Measurements from ENCODE around the gene IRF2BPL.
A peak's percentile ranks its signal among the peaks of the same experiment; 100 is the strongest.

IRF2BPL gene

DNA sequence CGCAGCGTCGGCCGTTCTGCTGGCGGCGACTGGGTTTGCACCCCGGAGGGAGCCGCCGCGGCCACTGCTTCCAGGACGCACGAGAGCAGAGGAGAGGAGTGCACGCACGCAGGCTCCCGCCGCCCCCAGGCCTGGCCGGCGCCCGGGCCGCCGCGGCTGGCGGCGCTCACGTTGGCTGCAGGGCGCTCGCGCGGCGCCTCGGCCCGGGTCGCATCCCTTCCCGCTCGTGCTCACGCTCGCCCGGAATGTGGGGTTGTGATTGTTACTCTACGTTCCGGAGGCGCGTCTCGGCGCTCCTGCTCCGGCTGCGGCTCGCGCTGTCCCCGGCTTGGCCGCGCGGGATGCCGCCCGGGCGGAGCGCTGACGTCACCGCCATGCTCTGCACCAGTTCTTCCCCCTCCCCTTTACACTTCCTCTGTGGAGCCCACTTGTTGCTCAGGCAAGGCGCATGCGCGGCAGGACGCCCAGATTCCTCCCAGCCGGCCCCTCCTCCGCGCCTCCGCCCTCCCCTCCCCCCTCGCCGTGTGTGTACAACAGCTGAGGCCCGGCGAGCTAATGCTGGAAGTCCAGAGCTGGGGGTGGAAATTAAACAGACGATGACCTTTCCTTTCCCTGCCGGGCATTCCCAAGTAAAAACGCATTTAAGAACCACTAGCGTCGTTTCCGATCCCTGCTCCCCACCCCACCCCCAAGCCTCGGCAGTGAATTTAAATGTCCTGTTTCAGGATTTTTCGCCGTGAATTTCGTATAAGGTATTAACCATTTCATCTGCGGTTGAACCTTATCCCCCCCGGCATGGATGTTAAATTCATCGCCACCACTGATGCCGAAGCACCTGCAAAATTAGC is at the start of gene IRF2BPL:
IRF2BPL (minus strand) TSS at position 325 of the 848 bp plus-strand sequence. CDS start 916 bp downstream, outside the sequence.
- peak; percentile 94 for DNase-seq

DNA sequence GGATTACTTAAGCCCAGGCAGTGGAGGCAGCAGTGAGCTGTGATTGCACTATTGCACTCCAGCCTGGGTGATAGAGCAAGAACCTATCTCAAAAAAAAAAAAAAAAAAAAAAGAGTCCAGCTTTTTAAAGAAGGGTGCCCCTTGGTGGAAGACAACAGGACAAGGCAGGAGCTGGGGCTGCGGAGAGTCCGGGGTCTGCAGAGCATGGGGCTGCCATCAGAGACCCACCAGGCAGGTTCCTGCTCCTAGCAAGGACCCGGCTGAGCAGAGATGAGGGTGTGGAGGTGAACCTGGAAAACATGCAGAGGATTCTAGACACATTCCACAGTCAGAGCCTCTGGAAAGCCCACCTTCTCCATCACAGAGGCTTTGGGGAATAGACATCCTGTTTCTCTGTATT is 48.5 kb upstream of the IRF2BPL start:
- DNase-seq = no peak

- DNase-seq = no peak
Measured at GRCh38 chr14:77076113-77076631, 47.7 kb upstream of the IRF2BPL start.

DNA sequence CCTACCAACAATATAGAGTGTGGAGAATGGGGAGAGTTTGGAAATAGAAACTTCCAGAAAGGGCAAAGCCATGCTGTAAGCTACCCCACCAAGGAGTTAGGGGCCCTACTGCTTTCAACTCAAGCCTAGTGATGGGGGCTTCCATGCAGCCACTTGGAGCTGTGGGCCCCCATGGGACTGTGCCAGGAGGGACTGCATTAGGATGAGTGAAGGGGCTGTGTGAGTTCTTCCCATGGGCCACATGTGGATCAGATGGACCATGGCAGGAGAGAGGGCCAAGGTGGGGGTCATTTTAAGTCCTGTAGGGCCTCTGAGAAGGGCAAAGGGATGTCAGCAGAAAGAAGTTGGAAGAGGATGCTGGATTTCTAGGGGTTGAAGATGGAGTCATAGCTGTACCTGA is 46.5 kb upstream of the IRF2BPL start:
- DNase-seq = no peak

GRCh38 chr14:77071938-77072388 is 43.5 kb upstream of the IRF2BPL start:
- no peak for DNase-seq

DNA sequence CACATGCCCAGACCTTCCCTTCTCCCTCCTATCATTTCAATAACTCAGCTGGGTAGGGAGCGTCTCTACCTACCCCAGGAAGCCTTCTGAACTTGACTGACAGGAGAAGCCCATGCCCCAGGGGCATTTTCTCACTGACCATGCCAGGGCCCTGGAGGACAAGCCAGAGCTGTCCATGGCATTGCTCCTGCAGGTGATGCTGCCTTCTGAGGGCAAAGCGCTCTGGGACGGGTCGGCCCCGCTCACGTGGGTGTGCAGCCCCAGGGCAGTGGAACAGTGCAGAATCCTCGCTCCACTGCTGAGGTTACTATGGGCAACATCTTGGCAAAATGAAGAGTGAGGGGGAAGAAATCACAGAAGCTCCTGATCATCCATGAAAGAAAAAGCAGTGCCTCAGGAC is 41.0 kb upstream of the IRF2BPL start:
- DNase-seq = no peak

DNA sequence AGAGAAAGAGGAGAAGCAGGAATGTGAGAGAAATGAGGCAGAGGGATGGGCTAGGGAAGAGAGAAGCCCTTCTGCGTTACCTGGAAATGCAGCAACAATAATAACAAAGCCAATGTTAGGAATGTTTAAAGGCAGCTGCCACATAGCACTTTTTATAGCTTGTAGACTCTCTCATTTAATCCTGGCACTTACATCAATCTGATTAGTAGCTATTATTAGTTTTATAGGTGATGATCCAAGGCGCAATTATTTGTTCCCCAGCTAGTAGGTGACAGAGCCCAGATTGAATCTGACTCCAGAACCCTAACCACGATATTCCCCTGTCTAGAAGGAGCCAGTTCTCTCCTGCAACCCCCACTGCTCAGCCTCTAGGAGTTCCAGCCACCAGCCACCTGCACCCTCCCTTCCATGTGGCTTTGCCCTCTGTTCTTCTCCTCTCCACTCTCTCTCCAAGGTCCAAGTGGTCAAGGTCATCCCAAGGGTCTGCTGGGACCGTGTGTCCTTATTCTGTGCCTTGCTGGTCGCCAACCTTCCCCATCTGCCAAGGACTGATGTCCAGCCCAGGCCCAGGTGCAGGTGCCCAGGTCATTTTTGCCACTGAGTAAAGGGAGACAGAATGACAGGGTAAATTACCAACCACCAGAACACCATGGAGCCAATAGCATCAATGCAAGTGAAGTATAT is 40.2 kb upstream of the IRF2BPL start:
- no peak for DNase-seq

DNA sequence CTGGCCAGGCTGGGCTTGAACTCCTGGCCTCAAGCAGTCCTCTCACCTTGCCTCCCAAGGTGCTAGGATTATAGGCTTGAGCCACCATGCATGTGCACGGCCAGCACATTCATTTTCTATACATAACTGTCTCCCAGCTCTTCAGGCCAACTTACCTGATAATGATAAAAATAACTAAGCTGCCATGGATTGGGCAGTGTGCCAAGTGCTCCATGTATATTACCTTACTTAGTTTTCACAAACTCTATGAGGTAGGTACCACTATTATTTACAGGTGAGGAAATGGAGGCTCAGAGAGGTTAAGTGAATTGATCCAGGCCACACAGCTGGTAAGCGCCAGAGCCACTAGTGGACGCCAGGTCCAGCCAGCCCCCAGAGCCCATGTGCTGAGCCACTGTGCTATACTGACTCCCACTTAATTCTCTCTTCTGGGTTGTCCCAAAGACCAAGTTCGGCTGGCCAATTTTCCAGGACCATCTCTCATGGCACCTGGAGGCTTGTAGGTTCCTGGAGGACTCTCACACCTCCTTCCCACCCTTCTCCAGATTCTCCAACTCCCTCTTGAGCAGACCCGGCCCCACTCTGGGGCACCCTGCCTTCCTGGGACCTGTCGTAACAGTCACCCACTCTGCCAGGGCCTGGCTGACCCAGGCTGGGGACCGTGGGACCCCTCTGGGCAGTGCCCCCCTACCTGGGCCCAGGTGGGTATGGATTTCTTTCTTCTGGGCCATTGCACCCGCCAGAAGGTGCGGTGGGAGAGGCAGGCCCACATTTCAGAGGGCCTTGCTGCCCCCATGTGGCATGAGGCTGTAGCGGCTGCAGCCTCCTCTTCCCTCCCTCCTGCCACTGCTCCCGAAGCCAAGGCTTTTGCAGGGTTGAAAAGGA is 39.4 kb upstream of the IRF2BPL start:
- peak; percentile 51 for DNase-seq

DNA sequence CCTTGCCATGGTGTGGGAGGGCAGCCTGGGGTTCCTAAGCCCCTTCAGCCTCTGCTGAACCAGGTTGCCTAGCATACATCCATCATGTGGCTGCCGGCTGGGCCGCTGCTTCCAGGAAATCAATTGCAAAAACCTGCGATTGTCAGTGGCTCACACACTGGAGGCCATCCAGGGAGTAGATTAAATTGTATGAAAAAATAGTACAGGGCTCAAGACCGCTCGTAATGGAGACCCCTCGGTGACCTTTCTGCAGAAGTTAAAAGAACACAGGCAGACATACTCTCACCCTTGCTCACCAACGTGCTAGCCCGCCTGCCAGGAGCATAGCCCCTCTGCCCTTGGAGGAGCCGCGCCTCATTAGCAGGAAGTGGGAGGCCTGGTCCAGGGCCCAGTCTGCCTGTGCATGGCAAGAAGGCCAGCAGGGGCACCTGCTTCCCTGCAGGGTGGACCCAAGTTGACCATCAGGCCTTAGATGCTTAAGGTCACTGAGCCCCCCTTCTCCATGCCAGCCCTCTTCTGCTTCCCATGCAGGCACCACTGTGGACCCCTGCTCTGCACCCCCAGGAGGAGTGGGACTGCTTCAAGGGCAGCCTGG is 38.2 kb upstream of the IRF2BPL start:
- no peak for DNase-seq

DNA sequence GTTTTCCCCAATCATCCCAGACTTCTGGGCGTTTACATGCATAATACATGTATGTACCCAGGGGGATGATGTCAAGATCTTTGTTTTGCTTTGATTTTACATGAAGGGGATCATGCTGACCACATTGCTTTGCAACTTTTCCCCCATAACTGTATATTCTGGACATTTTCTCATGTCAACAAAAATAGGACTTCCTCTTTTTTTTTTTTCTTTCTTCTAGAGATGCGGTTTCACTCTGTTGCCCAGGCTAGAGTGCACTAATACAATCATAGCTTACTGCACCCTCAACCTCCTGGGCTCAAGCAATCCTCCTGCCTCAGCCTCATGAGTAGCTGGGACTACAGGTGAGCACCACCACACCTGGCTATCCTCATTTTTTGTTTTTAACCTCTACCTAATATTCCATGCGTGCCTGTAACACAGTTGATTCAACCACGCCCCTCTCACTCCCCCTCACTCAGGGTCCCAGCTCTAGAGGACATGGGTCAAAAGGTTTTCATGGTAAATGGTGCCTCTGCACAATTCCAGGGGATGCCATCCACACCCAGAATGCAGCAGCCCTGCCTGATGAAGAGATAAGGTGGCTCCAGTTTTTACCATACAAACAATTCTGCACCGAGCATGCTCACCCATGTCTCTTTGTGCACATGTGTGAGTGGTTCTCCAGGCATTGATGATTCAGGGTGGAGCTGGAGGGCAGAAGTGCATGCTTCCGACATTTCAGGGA is 37.5 kb upstream of the IRF2BPL start:
- DNase-seq = no peak

GRCh38 chr14:77064521-77065178 is 36.1 kb upstream of the IRF2BPL start:
- DNase-seq = no peak

GRCh38 chr14:77063571-77064171 is 35.2 kb upstream of the IRF2BPL start:
- DNase-seq = no peak

- no peak for DNase-seq
Measured at GRCh38 chr14:77062261-77062660, 33.8 kb upstream of the IRF2BPL start.

GRCh38 chr14:77061630-77062257 is 33.2 kb upstream of the IRF2BPL start:
- no peak for DNase-seq

- no peak for DNase-seq
Measured at GRCh38 chr14:77059276-77059915, 30.9 kb upstream of the IRF2BPL start.

DNA sequence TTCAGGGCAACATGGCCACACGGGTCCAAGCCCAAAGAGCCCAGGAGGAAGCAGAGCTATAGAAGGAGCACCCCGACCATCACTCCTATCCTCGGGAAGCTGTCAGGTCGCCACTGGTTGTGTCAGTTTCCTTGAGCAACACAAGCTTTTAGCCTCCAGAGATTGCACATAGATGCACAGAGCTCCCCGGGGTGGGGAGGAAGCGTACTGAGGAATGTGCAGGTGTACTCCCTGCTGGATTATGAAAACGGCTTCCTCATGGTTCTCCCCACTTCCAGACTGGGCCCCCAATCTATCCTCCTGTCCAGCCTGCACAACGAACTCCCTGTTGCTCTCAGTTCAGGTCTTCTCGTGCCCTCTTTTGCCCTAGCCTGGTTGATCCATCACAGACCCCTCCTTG is 30.3 kb upstream of the IRF2BPL start:
- no peak for DNase-seq

- DNase-seq = no peak
Measured at GRCh38 chr14:77058117-77058516, 29.6 kb upstream of the IRF2BPL start.

- no peak for DNase-seq
Measured at GRCh38 chr14:77055981-77056380, 27.5 kb upstream of the IRF2BPL start.

- no peak for DNase-seq
Measured at GRCh38 chr14:77055306-77055705, 26.8 kb upstream of the IRF2BPL start.
